HepG2 (cell line): ENCODE results near the gene TM4SF5. TPM values are rescaled to one million over a fixed set of nuclear protein-coding genes. Genes with fewer than 3 reads are reported as not detected.

ENCODE experiments used
- ATF1 ChIP-seq: IDR thresholded peaks from 2 replicates; pipeline ENCODE4 v1.6.1; 2016; ENCODE audit warnings: mild to moderate bottlenecking, control low read depth
- FIP1L1 ChIP-seq: fragments of 200-400 bp; formaldehyde crosslinking; IDR thresholded peaks from 2 replicates; pipeline ENCODE4 v1.6.1; 2018; ENCODE audit warnings: low read depth, mild to moderate bottlenecking, low read length, moderate library complexity, borderline replicate concordance; ENCODE audit not compliant: insufficient read depth
- GPN1 ChIP-seq: sonication (generic); formaldehyde crosslinking; IDR thresholded peaks from 2 replicates; pipeline ENCODE4 v1.5.1; 2020; ENCODE audit warnings: missing genetic modification reagents, borderline replicate concordance
- MEIS1 ChIP-seq: sonication (generic); formaldehyde crosslinking; IDR thresholded peaks from 2 replicates; pipeline ENCODE4 v1.9.0; 2021; ENCODE audit warnings: mild to moderate bottlenecking, missing genetic modification reagents, moderate library complexity, borderline replicate concordance
- NR2F1 ChIP-seq, 2 experiments: fragments of 450-650 bp in 1 of 2; formaldehyde crosslinking in 1 of 2; IDR thresholded peaks; 2 replicates each; pipeline versions ENCODE4 v1.5.0 to v1.6.1; 2016 to 2020; ENCODE audit warnings: mild to moderate bottlenecking in 1 of 2, missing compliant biosample characterization in 1 of 2, missing genetic modification reagents in 1 of 2, moderate library complexity in 1 of 2
- POLR2G ChIP-seq: fragments of 200-400 bp; formaldehyde crosslinking; IDR thresholded peaks from 2 replicates; pipeline ENCODE4 v1.6.1; 2018; ENCODE audit warnings: mild to moderate bottlenecking, low read depth, low read length, moderate library complexity
- SALL1 ChIP-seq: sonication (generic); formaldehyde crosslinking; IDR thresholded peaks from 2 replicates; pipeline ENCODE4 v1.8.0; 2022; ENCODE audit warnings: mild to moderate bottlenecking, missing genetic modification reagents
- ZNF143 ChIP-seq: sonication (generic); formaldehyde crosslinking; IDR thresholded peaks from 2 replicates; pipeline ENCODE4 v1.4.0; 2020; ENCODE audit warnings: missing genetic modification reagents
- ZNF20 ChIP-seq: sonication (generic); formaldehyde crosslinking; IDR thresholded peaks from 2 replicates; pipeline ENCODE4 v1.4.0; 2020; ENCODE audit warnings: mild to moderate bottlenecking, moderate library complexity, missing genetic modification reagents
- ZNF331 ChIP-seq: sonication (generic); formaldehyde crosslinking; IDR thresholded peaks from 2 replicates; pipeline ENCODE4 v1.4.0; 2020; ENCODE audit warnings: missing genetic modification reagents
- ZNF354B ChIP-seq: sonication (generic); formaldehyde crosslinking; IDR thresholded peaks from 2 replicates; pipeline ENCODE4 v1.8.0; 2022; ENCODE audit warnings: mild to moderate bottlenecking, missing genetic modification reagents
- ZNF589 ChIP-seq: sonication (generic); formaldehyde crosslinking; conservative IDR thresholded peaks from 2 replicates; pipeline ENCODE4 v1.8.0; 2022; ENCODE audit warnings: mild to moderate bottlenecking, moderate library complexity, missing genetic modification reagents
- ZNF670 ChIP-seq: sonication (generic); formaldehyde crosslinking; IDR thresholded peaks from 2 replicates; pipeline ENCODE4 v1.8.0; 2022; ENCODE audit warnings: mild to moderate bottlenecking, missing genetic modification reagents, borderline replicate concordance
- ZNF816 ChIP-seq: sonication (generic); formaldehyde crosslinking; IDR thresholded peaks from 2 replicates; pipeline ENCODE4 v1.8.0; 2022; ENCODE audit warnings: missing genetic modification reagents, mild to moderate bottlenecking, borderline replicate concordance
- ZSCAN25 ChIP-seq: sonication (generic); formaldehyde crosslinking; IDR thresholded peaks from 2 replicates; pipeline ENCODE4 v1.8.0; 2022; ENCODE audit warnings: mild to moderate bottlenecking, missing genetic modification reagents
- polyA plus RNA-seq, 8 experiments: library from polyadenylated mRNA; depleted of rRNA in 3 of 8; stranded (reverse) in 7 of 8; unstranded in 1 of 8; fragments of >200 nt; fragmentation: Illumina TruSeq in 4 of 8; extraction: Trizol in 4 of 8; gene quantifications; 2 replicates each; pipeline versions ENCODE4 v1.2.1 to v1.2.3, GENCODE V29; 2011 to 2016; ENCODE audit warnings: low read depth in 4 of 8, missing spikeins in 1 of 8, mixed read lengths in 1 of 8; ENCODE audit not compliant: insufficient read depth in 1 of 8
- total RNA-seq, 5 experiments: library from RNA; depleted of rRNA; stranded (reverse); fragments of >200 nt; fragmentation: Illumina TruSeq; extraction: Trizol; gene quantifications; 2 replicates each; pipeline ENCODE4 v1.2.3, GENCODE V29; 2016; ENCODE audit warnings: low read depth in 1 of 5
- TF ChIP-seq, protein P1 (sequence below): sonication (generic); formaldehyde crosslinking; IDR thresholded peaks from 2 replicates; pipeline ENCODE4 v1.4.0; 2020; ENCODE audit warnings: missing genetic modification reagents, borderline replicate concordance
- TF ChIP-seq, protein P2 (sequence below), 2 experiments: IDR thresholded peaks; 2 replicates each; pipeline ENCODE4 v1.6.1; 2011 to 2012; ENCODE audit warnings: low read length in 2 of 2, borderline replicate concordance in 1 of 2, low read depth in 1 of 2, mild to moderate bottlenecking in 1 of 2, moderate library complexity in 1 of 2
- TF ChIP-seq, protein P3 (sequence below): IDR thresholded peaks from 2 replicates; pipeline ENCODE4 v1.6.1; 2012; ENCODE audit warnings: inconsistent platforms
- TF ChIP-seq, protein P4 (sequence below): fragments of 450-650 bp; IDR thresholded peaks from 2 replicates; pipeline ENCODE4 v1.6.1; 2017
- TF ChIP-seq, protein P5 (sequence below): sonication (generic); formaldehyde crosslinking; IDR thresholded peaks from 2 replicates; pipeline ENCODE4 v1.5.0; 2020; ENCODE audit warnings: mild to moderate bottlenecking, missing genetic modification reagents, borderline replicate concordance

TM4SF5 gene
- total and polyA plus RNA-seq, 2 of the 13 experiments (the other 11 are each of a cell fraction or from before 2014, with no cell fraction given) = 30.1 to 126 TPM

DNA sequence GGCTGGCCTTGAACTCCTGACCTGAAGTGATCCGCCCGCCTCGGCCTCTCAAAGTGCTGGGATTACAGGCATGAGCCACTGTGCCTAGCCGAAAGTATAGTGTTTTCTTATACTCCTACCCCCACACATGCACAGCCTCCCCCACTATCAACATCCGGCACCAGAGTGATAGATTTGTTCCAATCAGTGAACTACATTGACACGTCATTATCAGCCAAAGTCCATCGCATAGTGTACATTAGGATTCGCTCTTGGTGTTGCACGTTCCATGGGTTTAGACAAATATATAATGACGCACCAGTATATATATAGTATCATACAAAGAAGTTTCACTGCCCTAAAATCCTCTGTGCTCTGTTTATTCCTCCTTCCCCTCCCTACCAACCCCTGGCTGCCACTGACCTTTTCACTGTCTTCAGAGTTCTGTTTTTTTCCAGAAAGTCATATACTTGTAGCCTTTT lies 11.9 kb upstream of the TM4SF5 start (continued):
- TF ChIP-seq ZNF354B (CRISPR knock-in tag) (no peak), FIP1L1 (no peak), GPN1 (CRISPR knock-in tag) (no peak), ZNF670 (0 out of 2 replicates have a peak, but pooled peaks have one; percentile 63), ZNF143 (no peak), MEIS1 (CRISPR knock-in tag) (peak; percentile 89), ATF1 (CRISPR knock-in tag) (peak; percentile 90), ZNF20 (CRISPR knock-in tag) (no peak), ZNF816 (CRISPR knock-in tag) (no peak; the same call in 1 of the 2 replicates), SALL1 (CRISPR knock-in tag) (peak; percentile 96), ZNF589 (CRISPR knock-in tag) (0 out of 2 replicates have a peak, but pooled peaks have one; percentile 79), ZSCAN25 (CRISPR knock-in tag) (no peak), ZNF331 (CRISPR knock-in tag) (peak; percentile 88; the same call in 1 of the 2 replicates), NR2F1 (CRISPR knock-in tag; IDR thresholded peaks at IDR 0.05) (peak; percentile 36 to 74), POLR2G (no peak)
- TF ChIP-seq, protein P1, sequence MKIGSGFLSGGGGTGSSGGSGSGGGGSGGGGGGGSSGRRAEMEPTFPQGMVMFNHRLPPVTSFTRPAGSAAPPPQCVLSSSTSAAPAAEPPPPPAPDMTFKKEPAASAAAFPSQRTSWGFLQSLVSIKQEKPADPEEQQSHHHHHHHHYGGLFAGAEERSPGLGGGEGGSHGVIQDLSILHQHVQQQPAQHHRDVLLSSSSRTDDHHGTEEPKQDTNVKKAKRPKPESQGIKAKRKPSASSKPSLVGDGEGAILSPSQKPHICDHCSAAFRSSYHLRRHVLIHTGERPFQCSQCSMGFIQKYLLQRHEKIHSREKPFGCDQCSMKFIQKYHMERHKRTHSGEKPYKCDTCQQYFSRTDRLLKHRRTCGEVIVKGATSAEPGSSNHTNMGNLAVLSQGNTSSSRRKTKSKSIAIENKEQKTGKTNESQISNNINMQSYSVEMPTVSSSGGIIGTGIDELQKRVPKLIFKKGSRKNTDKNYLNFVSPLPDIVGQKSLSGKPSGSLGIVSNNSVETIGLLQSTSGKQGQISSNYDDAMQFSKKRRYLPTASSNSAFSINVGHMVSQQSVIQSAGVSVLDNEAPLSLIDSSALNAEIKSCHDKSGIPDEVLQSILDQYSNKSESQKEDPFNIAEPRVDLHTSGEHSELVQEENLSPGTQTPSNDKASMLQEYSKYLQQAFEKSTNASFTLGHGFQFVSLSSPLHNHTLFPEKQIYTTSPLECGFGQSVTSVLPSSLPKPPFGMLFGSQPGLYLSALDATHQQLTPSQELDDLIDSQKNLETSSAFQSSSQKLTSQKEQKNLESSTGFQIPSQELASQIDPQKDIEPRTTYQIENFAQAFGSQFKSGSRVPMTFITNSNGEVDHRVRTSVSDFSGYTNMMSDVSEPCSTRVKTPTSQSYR = peak; percentile 99
- TF ChIP-seq, protein P2, sequence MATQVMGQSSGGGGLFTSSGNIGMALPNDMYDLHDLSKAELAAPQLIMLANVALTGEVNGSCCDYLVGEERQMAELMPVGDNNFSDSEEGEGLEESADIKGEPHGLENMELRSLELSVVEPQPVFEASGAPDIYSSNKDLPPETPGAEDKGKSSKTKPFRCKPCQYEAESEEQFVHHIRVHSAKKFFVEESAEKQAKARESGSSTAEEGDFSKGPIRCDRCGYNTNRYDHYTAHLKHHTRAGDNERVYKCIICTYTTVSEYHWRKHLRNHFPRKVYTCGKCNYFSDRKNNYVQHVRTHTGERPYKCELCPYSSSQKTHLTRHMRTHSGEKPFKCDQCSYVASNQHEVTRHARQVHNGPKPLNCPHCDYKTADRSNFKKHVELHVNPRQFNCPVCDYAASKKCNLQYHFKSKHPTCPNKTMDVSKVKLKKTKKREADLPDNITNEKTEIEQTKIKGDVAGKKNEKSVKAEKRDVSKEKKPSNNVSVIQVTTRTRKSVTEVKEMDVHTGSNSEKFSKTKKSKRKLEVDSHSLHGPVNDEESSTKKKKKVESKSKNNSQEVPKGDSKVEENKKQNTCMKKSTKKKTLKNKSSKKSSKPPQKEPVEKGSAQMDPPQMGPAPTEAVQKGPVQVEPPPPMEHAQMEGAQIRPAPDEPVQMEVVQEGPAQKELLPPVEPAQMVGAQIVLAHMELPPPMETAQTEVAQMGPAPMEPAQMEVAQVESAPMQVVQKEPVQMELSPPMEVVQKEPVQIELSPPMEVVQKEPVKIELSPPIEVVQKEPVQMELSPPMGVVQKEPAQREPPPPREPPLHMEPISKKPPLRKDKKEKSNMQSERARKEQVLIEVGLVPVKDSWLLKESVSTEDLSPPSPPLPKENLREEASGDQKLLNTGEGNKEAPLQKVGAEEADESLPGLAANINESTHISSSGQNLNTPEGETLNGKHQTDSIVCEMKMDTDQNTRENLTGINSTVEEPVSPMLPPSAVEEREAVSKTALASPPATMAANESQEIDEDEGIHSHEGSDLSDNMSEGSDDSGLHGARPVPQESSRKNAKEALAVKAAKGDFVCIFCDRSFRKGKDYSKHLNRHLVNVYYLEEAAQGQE (IDR thresholded peaks at IDR 0.05; ENCODE audit: borderline replicate concordance in 1 of 2, low read depth in 1 of 2, low read length in 2 of 2) = peak in 1 of 2 experiments; percentile 11; a peak in 1 of 4 replicates
- TF ChIP-seq, protein P3, sequence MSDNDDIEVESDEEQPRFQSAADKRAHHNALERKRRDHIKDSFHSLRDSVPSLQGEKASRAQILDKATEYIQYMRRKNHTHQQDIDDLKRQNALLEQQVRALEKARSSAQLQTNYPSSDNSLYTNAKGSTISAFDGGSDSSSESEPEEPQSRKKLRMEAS = peak; percentile 56
- TF ChIP-seq, protein P4, sequence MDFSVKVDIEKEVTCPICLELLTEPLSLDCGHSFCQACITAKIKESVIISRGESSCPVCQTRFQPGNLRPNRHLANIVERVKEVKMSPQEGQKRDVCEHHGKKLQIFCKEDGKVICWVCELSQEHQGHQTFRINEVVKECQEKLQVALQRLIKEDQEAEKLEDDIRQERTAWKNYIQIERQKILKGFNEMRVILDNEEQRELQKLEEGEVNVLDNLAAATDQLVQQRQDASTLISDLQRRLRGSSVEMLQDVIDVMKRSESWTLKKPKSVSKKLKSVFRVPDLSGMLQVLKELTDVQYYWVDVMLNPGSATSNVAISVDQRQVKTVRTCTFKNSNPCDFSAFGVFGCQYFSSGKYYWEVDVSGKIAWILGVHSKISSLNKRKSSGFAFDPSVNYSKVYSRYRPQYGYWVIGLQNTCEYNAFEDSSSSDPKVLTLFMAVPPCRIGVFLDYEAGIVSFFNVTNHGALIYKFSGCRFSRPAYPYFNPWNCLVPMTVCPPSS = no peak
- TF ChIP-seq, protein P5, sequence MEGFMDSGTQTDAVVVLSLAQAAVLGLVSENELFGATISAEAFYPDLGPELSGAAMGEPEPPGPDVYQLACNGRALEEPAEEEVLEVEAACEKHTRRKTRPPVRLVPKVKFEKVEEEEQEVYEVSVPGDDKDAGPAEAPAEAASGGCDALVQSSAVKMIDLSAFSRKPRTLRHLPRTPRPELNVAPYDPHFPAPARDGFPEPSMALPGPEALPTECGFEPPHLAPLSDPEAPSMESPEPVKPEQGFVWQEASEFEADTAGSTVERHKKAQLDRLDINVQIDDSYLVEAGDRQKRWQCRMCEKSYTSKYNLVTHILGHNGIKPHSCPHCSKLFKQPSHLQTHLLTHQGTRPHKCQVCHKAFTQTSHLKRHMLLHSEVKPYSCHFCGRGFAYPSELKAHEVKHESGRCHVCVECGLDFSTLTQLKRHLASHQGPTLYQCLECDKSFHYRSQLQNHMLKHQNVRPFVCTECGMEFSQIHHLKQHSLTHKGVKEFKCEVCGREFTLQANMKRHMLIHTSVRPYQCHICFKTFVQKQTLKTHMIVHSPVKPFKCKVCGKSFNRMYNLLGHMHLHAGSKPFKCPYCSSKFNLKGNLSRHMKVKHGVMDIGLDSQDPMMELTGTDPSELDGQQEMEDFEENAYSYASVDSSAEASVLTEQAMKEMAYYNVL = peak; percentile 91
